ENCODE data around the gene CD37. TPM values are rescaled to one million over a fixed set of nuclear protein-coding genes. Genes with fewer than 3 reads are reported as not detected.

CD37 gene
- total and polyA plus RNA-seq, 2 of the 4 experiments (the other 2 are of a cell fraction) = not detected

GRCh38 chr19:49338023-49338677, 2.9 kb downstream of the CD37 start:
- in situ Hi-C loops (cut with MboI; ENCODE audit: low sequenced_read_pairs) = no loop called here
- no peak overlapping the region for H3K4me2 ChIP-seq (ENCODE audit: low read depth, low read length)

More at GRCh38 chr19:49338023-49338677, 2.9 kb downstream of the CD37 start:
- no peak overlapping the region for H3K27ac ChIP-seq (ENCODE audit: insufficient read depth, low read length)
- H2AK5ac ChIP-seq (ENCODE audit: low read depth, low read length) = no peak overlapping the region
- H4K91ac ChIP-seq (ENCODE audit: insufficient read depth, low read depth, low read length) = no peak overlapping the region
- no peaks in the 10 kb centered on the region for H3K9me3 ChIP-seq (ENCODE audit: control insufficient read depth, insufficient read depth, low read length)
- no peaks in the 10 kb centered on the region for H3K27me3 ChIP-seq (ENCODE audit: control insufficient read depth, insufficient read depth, low read length)
- no peak overlapping the region for H2BK120ac ChIP-seq (ENCODE audit: low read depth, low read length)
- dilution Hi-C loops (cut with HindIII; ENCODE audit: low sequenced_read_pairs, unreplicated experiment) (no loop called here), intact Hi-C loops (cut with micrococcal nuclease) (no loop called here)
- H3K9me1 ChIP-seq (ENCODE audit: insufficient read depth, low read length) = 0 out of 2 replicates have a peak, but pooled peaks cover 3% of the 10 kb centered on the region
- BruUV-seq (replicated peaks) = no TSS peak
- no peak overlapping the region for H2AFZ ChIP-seq (replicated peaks; ENCODE audit: low read length, poor library complexity)
- H3K36me3 ChIP-seq (ENCODE audit: control insufficient read depth, insufficient read depth, low read length) = peaks cover 33% of the 10 kb centered on the region
- ChIA-PET POLR2A (ENCODE audit: unreplicated experiment) (no interaction called here), CTCF (no interaction called here)
- WGBS, 2 experiments (ENCODE audit: extremely low coverage in 2 of 2, insufficient read length in 1 of 2) = 54% methylated on average over 19 of the region's 34 CpGs; no CpG with 5 or more reads in 1 of the 2 experiments
- H2BK15ac ChIP-seq (ENCODE audit: low read depth, low read length) = no peak overlapping the region
- H3K4ac ChIP-seq (ENCODE audit: low read depth, low read length) = no peak overlapping the region
- no peak overlapping the region for H3K9ac ChIP-seq (ENCODE audit: low read depth, low read length)
- H3K14ac ChIP-seq (replicated peaks; ENCODE audit: low read depth, low read length) = no peak overlapping the region
- H4K5ac ChIP-seq (ENCODE audit: low read depth, low read length) = no peak overlapping the region
- TF ChIP-seq RCOR1 (IDR thresholded peaks at IDR 0.05; ENCODE audit: insufficient replicate concordance, low read length) = no peak
- no peak for TF ChIP-seq FOS (IDR thresholded peaks at IDR 0.05; ENCODE audit: low read depth, low read length)
- no peak for TF ChIP-seq CTCF (conservative IDR thresholded peaks at IDR 0.05; ENCODE audit: low read depth, low read length)
- TF ChIP-seq POLR2A (IDR thresholded peaks at IDR 0.05; ENCODE audit: low read depth, low read length) = no peak
- no peak for TF ChIP-seq BHLHE40 (IDR thresholded peaks at IDR 0.05; ENCODE audit: low read depth, low read length)
- no peak for TF ChIP-seq MAZ (IDR thresholded peaks at IDR 0.05; ENCODE audit: borderline replicate concordance, low read depth, low read length)
- no peak for TF ChIP-seq MAFK (IDR thresholded peaks at IDR 0.05; ENCODE audit: low read depth, low read length)
- TF ChIP-seq SMC3 (IDR thresholded peaks at IDR 0.05; ENCODE audit: low read depth, low read length) = no peak
- no peak for TF ChIP-seq RFX5 (IDR thresholded peaks at IDR 0.05; ENCODE audit: low read depth, low read length)
- no peak for TF ChIP-seq MXI1 (IDR thresholded peaks at IDR 0.05; ENCODE audit: borderline replicate concordance, low read depth, low read length)
- no peak for TF ChIP-seq USF2 (IDR thresholded peaks at IDR 0.05; ENCODE audit: low read depth, low read length)
- no peak for TF ChIP-seq CEBPB (IDR thresholded peaks at IDR 0.05; ENCODE audit: low read depth, low read length)
- TF ChIP-seq NFE2L2 (IDR thresholded peaks at IDR 0.05; ENCODE audit: low read depth, low read length) = no peak
- no peak for TF ChIP-seq RAD21 (IDR thresholded peaks at IDR 0.05; ENCODE audit: low read length)
- no peak for TF ChIP-seq CHD1 (IDR thresholded peaks at IDR 0.05; ENCODE audit: low read depth, low read length)
- TF ChIP-seq ELK1 (IDR thresholded peaks at IDR 0.05; ENCODE audit: borderline replicate concordance, low read depth, low read length) = no peak
- H3K56ac ChIP-seq (ENCODE audit: extremely low read depth, insufficient read depth, low read length) = no peak overlapping the region
- H4K8ac ChIP-seq (ENCODE audit: low read depth in 2 of 2, low read length in 2 of 2) = no peak overlapping the region
- peaks cover 0 to 2% of the 10 kb centered on the region in 2 experiments; a peak in 1 of 4 replicates for H3K79me1 ChIP-seq (ENCODE audit: low read depth in 1 of 2, low read length in 2 of 2)
- no peaks in the 10 kb centered on the region for H3K4me1 ChIP-seq (ENCODE audit: control insufficient read depth, insufficient read depth, low read length)
- no peak overlapping the region for H3K4me3 ChIP-seq (ENCODE audit: insufficient read depth, low read depth, low read length)
- no peak overlapping the region for H2BK5ac ChIP-seq (ENCODE audit: low read depth, low read length, poor library complexity, severe bottlenecking)
- no peak overlapping the region for H2BK20ac ChIP-seq (ENCODE audit: low read depth, low read length)
- H3K23ac ChIP-seq (ENCODE audit: low read depth, low read length) = no peak overlapping the region
- ATAC-seq (ENCODE audit: low read depth) (no peak), DNase-seq (no peak)
- no peak overlapping the region for H3K18ac ChIP-seq (ENCODE audit: low read depth, low read length)
- peak overlapping the region; percentile 65 for H2AK9ac ChIP-seq (replicated peaks; ENCODE audit: low read depth, low read length, poor library complexity)
- peaks cover 5% of the 10 kb centered on the region; the same call in 1 of the 2 replicates for H4K20me1 ChIP-seq (ENCODE audit: insufficient read depth, low read length)
